GM12878 (cell line): Measurements from ENCODE around the gene VSTM2B.

Experiments
- BCL11A ChIP-seq: IDR thresholded peaks from 2 replicates; pipeline ENCODE4 v1.6.1; 2011; ENCODE audit warnings: low read depth, low read length
- RCOR1 ChIP-seq: conservative IDR thresholded peaks from 2 replicates; pipeline ENCODE4 v1.6.1; 2012; ENCODE audit warnings: low read depth, low read length, improper control_type of control experiment

GRCh38 chr19:29483641-29483920, 42.2 kb upstream of the VSTM2B start:
- TF ChIP-seq BCL11A (no peak), RCOR1 (no peak)
